OCI-LY3 (cell line): ENCODE data around the gene PLA2G4E.

Experiments used
- H2AFZ ChIP-seq: fragments of 200-600, 300-600 bp; shearing (Covaris generic); 2 replicates; pipeline ENCODE4 v1.6.0; 2014; ENCODE audit warnings: antibody characterized with exemption, low read depth, low read length
- H3K27ac ChIP-seq: fragments of 200-600, 300-600 bp; sonication (generic); 2 replicates; pipeline ENCODE4 v1.5.1; 2014; ENCODE audit warnings: mild to moderate bottlenecking, low read length, moderate library complexity, mixed read lengths
- H3K27me3 ChIP-seq: fragments of 200-600, 300-600 bp; sonication (generic); 2 replicates; pipeline ENCODE4 v1.6.1; 2014; ENCODE audit warnings: low read depth, low read length, mixed read lengths
- H3K36me3 ChIP-seq: fragments of 200-600, 300-600 bp; sonication (generic); replicated peaks from 2 replicates; pipeline ENCODE3; 2014; ENCODE audit warnings: low read depth, low read length, mixed read lengths
- H3K4me1 ChIP-seq: fragments of 300-600, 200-600 bp; sonication (generic); 2 replicates; pipeline ENCODE4 v1.6.1; 2014; ENCODE audit warnings: low read length, mixed read lengths
- H3K4me2 ChIP-seq: fragments of 200-600, 300-600 bp; sonication (generic); 2 replicates; pipeline ENCODE4 v1.6.1; 2014; ENCODE audit warnings: low read length, mixed read lengths
- H3K4me3 ChIP-seq: fragments of 300-600, 200-600 bp; sonication (generic); 2 replicates; pipeline ENCODE4 v1.5.1; 2014; ENCODE audit warnings: antibody characterized with exemption, mild to moderate bottlenecking, low read length, moderate library complexity
- H3K79me2 ChIP-seq: fragments of 300-600, 200-600 bp; shearing (Covaris generic); 2 replicates; pipeline ENCODE4 v1.6.1; 2014; ENCODE audit warnings: mild to moderate bottlenecking, low read length, mixed read lengths
- H3K9ac ChIP-seq: fragments of 300-600, 200-600 bp; shearing (Covaris generic); 2 replicates; pipeline ENCODE4 v1.6.0; 2014; ENCODE audit warnings: mild to moderate bottlenecking, low read length, moderate library complexity
- H3K9me3 ChIP-seq: fragments of 200-600, 300-600 bp; shearing (Covaris generic); 2 replicates; pipeline ENCODE4 v1.6.1; 2014; ENCODE audit warnings: low read length, mixed read lengths; ENCODE audit not compliant: insufficient read depth
- H4K20me1 ChIP-seq: fragments of 200-600, 300-600 bp; sonication (generic); 2 replicates; pipeline ENCODE4 v1.6.1; 2016; ENCODE audit warnings: low read length, mixed read lengths; ENCODE audit not compliant: insufficient read depth
- CTCF ChIP-seq: fragments of 200-600, 300-600 bp; sonication (generic); IDR thresholded peaks from 2 replicates; pipeline ENCODE4 v1.5.1; 2014; ENCODE audit warnings: antibody characterized with exemption, low read length, low read depth
- EZH2phosphoT487 ChIP-seq: fragments of 200-600 bp; shearing (Covaris generic); IDR thresholded peaks from 2 replicates; pipeline ENCODE4 v1.6.1; 2018; ENCODE audit warnings: antibody characterized with exemption, mixed run types, low read depth

The PLA2G4E gene

GRCh38 chr15:41979493-41980266, 41.2 kb downstream of the PLA2G4E start:
- TF ChIP-seq EZH2phosphoT487 (no peak), CTCF (no peak)
- H3K9ac ChIP-seq: no peak overlapping the region
- H3K4me2 ChIP-seq: no peak overlapping the region

GRCh38 chr15:41978534-41978933, 42.3 kb downstream of the PLA2G4E start:
- no peaks in the 10 kb centered on the region for H3K9me3 ChIP-seq
- no peaks in the 10 kb centered on the region for H4K20me1 ChIP-seq
- H3K4me2 ChIP-seq: no peak overlapping the region
- H3K36me3 ChIP-seq: no peaks in the 10 kb centered on the region
- peaks cover 57% of the 10 kb centered on the region for H3K27me3 ChIP-seq
- no peak overlapping the region for H3K9ac ChIP-seq
- no peak for TF ChIP-seq CTCF
- H2AFZ ChIP-seq: no peak overlapping the region
- no peak overlapping the region for H3K27ac ChIP-seq
- H3K79me2 ChIP-seq: no peaks in the 10 kb centered on the region
- H3K4me3 ChIP-seq: no peak overlapping the region
- no peaks in the 10 kb centered on the region for H3K4me1 ChIP-seq

More at GRCh38 chr15:41979493-41980266, 41.2 kb downstream of the PLA2G4E start:
- Histone ChIP-seq H3K4me1 (no peaks in the 10 kb centered on the region), H2AFZ (no peak overlapping the region), H3K36me3 (no peaks in the 10 kb centered on the region), H3K27me3 (peaks cover 48% of the 10 kb centered on the region), H3K79me2 (no peaks in the 10 kb centered on the region), H3K4me3 (no peak overlapping the region), H3K9me3 (no peaks in the 10 kb centered on the region), H4K20me1 (no peaks in the 10 kb centered on the region), H3K27ac (no peak overlapping the region)

GRCh38 chr15:41977757-41978383, 43.0 kb downstream of the PLA2G4E start:
- H3K4me3 ChIP-seq: no peak overlapping the region
- no peak overlapping the region for H3K9ac ChIP-seq
- H3K9me3 ChIP-seq: no peaks in the 10 kb centered on the region
- no peaks in the 10 kb centered on the region for H3K79me2 ChIP-seq
- H3K27me3 ChIP-seq: peaks cover 57% of the 10 kb centered on the region
- TF ChIP-seq CTCF (no peak), EZH2phosphoT487 (no peak)
- no peak overlapping the region for H3K27ac ChIP-seq
- H2AFZ ChIP-seq: no peak overlapping the region
- no peaks in the 10 kb centered on the region for H4K20me1 ChIP-seq
- H3K4me1 ChIP-seq: no peaks in the 10 kb centered on the region
- no peak overlapping the region for H3K4me2 ChIP-seq
- no peaks in the 10 kb centered on the region for H3K36me3 ChIP-seq

- Histone ChIP-seq H3K9me3 (no peaks in the 10 kb centered on the region), H4K20me1 (no peaks in the 10 kb centered on the region), H3K27me3 (peaks cover 57% of the 10 kb centered on the region), H3K4me2 (no peak overlapping the region), H3K27ac (no peak overlapping the region), H3K79me2 (peaks cover 13% of the 10 kb centered on the region), H3K4me3 (no peak overlapping the region), H2AFZ (no peak overlapping the region), H3K9ac (no peak overlapping the region), H3K4me1 (peaks cover 7% of the 10 kb centered on the region), H3K36me3 (no peaks in the 10 kb centered on the region)
- TF ChIP-seq CTCF: no peak
Measured at GRCh38 chr15:41975669-41976068, 45.2 kb downstream of the PLA2G4E start.
